Mesendoderm (in vitro differentiated cells): Measurements from ENCODE around the gene SCNM1.
"Not testable (repeated sequence)": the region's sequence is repeated elsewhere in the genome, so short reads cannot be mapped to it uniquely, and the experiment has no call there.

ENCODE experiments used
- DNase-seq: peaks from one replicate; pipeline ENCODE4 v3.0.0; 2013
- H2AK5ac ChIP-seq: 2 replicates; pipeline ENCODE4 v1.6.1; 2013; ENCODE audit warnings: low read length, inconsistent platforms
- H2BK120ac ChIP-seq: 2 replicates; pipeline ENCODE4 v1.6.1; 2013; ENCODE audit warnings: low read depth, mild to moderate bottlenecking, low read length, moderate library complexity, mixed read lengths
- H2BK15ac ChIP-seq: replicated peaks from 2 replicates; pipeline ENCODE4 v1.6.1; 2013; ENCODE audit warnings: low read depth, mild to moderate bottlenecking, moderate library complexity
- H2BK5ac ChIP-seq: 2 replicates; pipeline ENCODE4 v1.6.1; 2013; ENCODE audit warnings: low read length, inconsistent platforms
- H3K18ac ChIP-seq: 2 replicates; pipeline ENCODE4 v1.6.1; 2013; ENCODE audit warnings: mild to moderate bottlenecking, low read length, mixed read lengths
- H3K23ac ChIP-seq: one replicate; pipeline ENCODE4 v1.6.1; 2013; ENCODE audit warnings: low read length
- H3K27ac ChIP-seq: 2 replicates; pipeline ENCODE4 v1.5.1; 2013; ENCODE audit warnings: low read depth, mild to moderate bottlenecking, inconsistent platforms, low read length, moderate library complexity
- H3K27me3 ChIP-seq: 2 replicates; pipeline ENCODE4 v1.6.1; 2013; ENCODE audit warnings: low read length, control low read depth, mild to moderate bottlenecking, inconsistent platforms; ENCODE audit not compliant: insufficient read depth, poor library complexity
- H3K36me3 ChIP-seq: 2 replicates; pipeline ENCODE4 v1.6.1; 2013; ENCODE audit warnings: low read length, inconsistent platforms; ENCODE audit not compliant: control insufficient read depth, insufficient read depth
- H3K4ac ChIP-seq: one replicate; pipeline ENCODE4 v1.6.1; 2013; ENCODE audit warnings: low read depth, mild to moderate bottlenecking, low read length, moderate library complexity
- H3K4me1 ChIP-seq: 2 replicates; pipeline ENCODE4 v1.6.1; 2013; ENCODE audit warnings: low read depth, low read length, inconsistent platforms; ENCODE audit not compliant: control insufficient read depth
- H3K4me2 ChIP-seq: 2 replicates; pipeline ENCODE4 v1.6.1; 2013; ENCODE audit warnings: low read length
- H3K4me3 ChIP-seq: 2 replicates; pipeline ENCODE4 v1.5.1; 2013; ENCODE audit warnings: mild to moderate bottlenecking, low read length
- H3K56ac ChIP-seq: one replicate; pipeline ENCODE4 v1.6.1; 2013; ENCODE audit warnings: low read length
- H3K79me1 ChIP-seq: 2 replicates; pipeline ENCODE4 v1.6.1; 2013; ENCODE audit warnings: low read length, inconsistent platforms
- H3K79me2 ChIP-seq: 2 replicates; pipeline ENCODE4 v1.6.1; 2013; ENCODE audit warnings: mild to moderate bottlenecking, low read length; ENCODE audit not compliant: control insufficient read depth, insufficient read depth
- H3K9ac ChIP-seq: 2 replicates; pipeline ENCODE4 v1.6.1; 2013; ENCODE audit warnings: low read length, inconsistent platforms
- H4K5ac ChIP-seq: one replicate; pipeline ENCODE4 v1.6.1; 2013; ENCODE audit warnings: low read length
- H4K8ac ChIP-seq: one replicate; pipeline ENCODE4 v1.6.1; 2013; ENCODE audit warnings: low read depth, mild to moderate bottlenecking, control low read depth, low read length, moderate library complexity
- WGBS: extraction: QIAGEN DNeasy Blood & Tissue Kit; methylation state at CpG from one replicate; pipeline ENCODE4 v1.1.7; 2013; ENCODE audit warnings: low lambda C conversion rate, missing lambda C conversion rate; ENCODE audit not compliant: insufficient coverage; ENCODE audit errors: extremely low coverage; 5-methylcytosine and 5-hydroxymethylcytosine counted together

SCNM1 gene

DNA sequence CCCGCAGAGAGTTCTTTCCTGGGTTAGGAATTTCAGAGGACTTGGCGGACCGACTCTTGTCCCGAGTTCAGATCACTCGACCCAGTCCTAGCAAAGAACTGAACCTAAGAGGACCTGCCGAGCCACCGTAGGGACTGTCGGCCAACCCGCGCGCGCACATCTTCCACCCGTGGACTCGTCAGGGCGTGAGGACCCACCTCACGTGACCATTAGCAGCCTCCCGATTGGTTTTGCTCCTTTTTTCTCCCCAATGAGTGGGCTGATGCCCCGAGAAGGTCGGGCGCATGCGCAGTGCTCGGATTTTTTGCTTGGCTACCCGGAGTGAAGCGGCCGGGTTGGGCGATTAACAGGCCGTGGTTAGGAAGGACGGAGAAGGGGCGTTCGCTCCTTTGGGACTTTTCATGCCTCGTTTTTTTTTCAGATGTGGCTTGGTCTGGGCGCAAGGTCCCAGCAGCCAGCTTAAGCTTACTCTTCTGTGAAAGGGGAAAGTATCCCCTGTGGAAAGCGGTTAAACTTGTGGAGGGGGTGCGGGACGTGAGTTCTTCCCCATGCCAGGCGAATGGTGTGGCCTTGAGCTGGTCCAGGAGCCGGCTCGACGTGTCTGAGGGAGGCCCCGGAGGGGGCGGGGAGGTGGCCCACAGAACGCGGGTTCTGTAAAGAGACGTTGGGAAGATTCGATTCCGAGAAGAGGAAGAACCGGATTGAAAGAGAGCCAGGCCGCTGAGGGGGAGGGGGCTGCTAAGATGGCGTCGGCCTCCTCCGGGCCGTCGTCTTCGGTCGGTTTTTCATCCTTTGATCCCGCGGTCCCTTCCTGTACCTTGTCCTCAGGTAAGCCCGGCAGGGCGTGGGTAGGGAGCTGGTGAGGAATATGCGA lies 32.5 kb downstream of the SCNM1 start, which contains the start of gene PIP5K1A:
PIP5K1A (plus strand) TSS at position 299 of the 874 bp plus-strand sequence; CDS start at position 744, 445 bp downstream.
- peaks cover 2% of the 10 kb centered on the region for H3K79me1 ChIP-seq
- peak within 1 kb of the TSS; percentile 32 for H3K27ac ChIP-seq
- WGBS, result no CpG with 5 or more reads among the region's 60 CpGs
- no peak within 1 kb of the TSS for H4K5ac ChIP-seq
- H3K4me1 ChIP-seq, result no peaks in the 10 kb centered on the region
- peak within 1 kb of the TSS; percentile 98 for H3K4me3 ChIP-seq
- peak within 1 kb of the TSS; percentile 89 for H3K4ac ChIP-seq
- H4K8ac ChIP-seq, result no peak within 1 kb of the TSS
- H3K4me2 ChIP-seq, result peak within 1 kb of the TSS; percentile 98
- H3K56ac ChIP-seq, result peak within 1 kb of the TSS; percentile 100
- H3K9ac ChIP-seq, result peak within 1 kb of the TSS; percentile 100
- peak; percentile 98 for DNase-seq
- H3K79me2 ChIP-seq, result peaks cover 43% of the 10 kb centered on the region
- no peaks in the 10 kb centered on the region for H3K27me3 ChIP-seq
- H2BK120ac ChIP-seq, result no peak within 1 kb of the TSS
- H2BK15ac ChIP-seq, result no peak within 1 kb of the TSS
- H2BK5ac ChIP-seq, result peak within 1 kb of the TSS; percentile 80
- H2AK5ac ChIP-seq, result peak within 1 kb of the TSS; percentile 79
- H3K23ac ChIP-seq, result peak within 1 kb of the TSS; percentile 99
- peak within 1 kb of the TSS; percentile 63 for H3K18ac ChIP-seq
- H3K36me3 ChIP-seq, result no peaks in the 10 kb centered on the region

DNA sequence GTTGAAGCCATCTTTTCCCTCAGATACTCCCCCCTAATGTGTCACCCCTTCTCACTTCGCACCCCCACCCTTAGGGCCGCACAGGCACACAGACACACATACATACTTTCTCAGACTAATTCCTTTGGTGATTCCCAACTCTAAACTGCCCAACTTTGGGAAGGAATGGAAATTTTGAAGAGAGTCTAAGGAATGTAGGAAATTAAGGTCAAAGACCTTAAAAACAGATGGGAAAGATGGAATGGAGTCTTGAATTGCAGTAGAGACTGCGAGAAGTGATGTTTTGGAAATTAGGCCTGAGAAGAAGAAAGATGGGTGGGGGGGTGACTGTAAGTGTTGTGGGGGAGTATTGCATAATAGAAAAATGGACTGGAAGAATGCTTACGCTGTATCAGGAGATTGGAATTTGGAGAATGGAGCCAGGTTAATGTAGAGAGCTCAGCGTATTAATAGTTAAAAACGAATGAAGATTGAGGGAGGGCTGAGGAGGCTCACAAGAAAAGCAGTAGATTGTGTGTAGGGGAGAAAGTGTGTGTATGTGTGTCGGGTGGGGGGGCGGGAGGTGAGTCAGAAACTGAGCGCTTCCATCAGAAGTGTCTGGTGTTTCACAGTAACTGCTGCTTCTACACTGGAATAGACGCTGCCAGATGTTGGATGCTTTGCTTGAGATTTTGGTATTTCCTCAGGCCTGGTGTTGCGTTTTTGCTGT lies 34.1 kb downstream of the SCNM1 start:
- Histone ChIP-seq H3K36me3 (peaks cover 1% of the 10 kb centered on the region), H3K9ac (peak overlapping the region; percentile 100), H3K18ac (no peak overlapping the region), H4K8ac (no peak overlapping the region), H3K79me1 (peaks cover 2% of the 10 kb centered on the region), H2AK5ac (no peak overlapping the region), H4K5ac (no peak overlapping the region), H3K79me2 (peaks cover 56% of the 10 kb centered on the region), H3K4me2 (peak overlapping the region; percentile 98), H3K4ac (no peak overlapping the region), H3K4me1 (no peaks in the 10 kb centered on the region), H3K4me3 (peak overlapping the region; percentile 98), H2BK5ac (no peak overlapping the region), H2BK120ac (no peak overlapping the region), H3K23ac (peak overlapping the region; percentile 66), H2BK15ac (no peak overlapping the region), H3K27me3 (no peaks in the 10 kb centered on the region), H3K27ac (no peak overlapping the region), H3K56ac (peak overlapping the region; percentile 100)
- peak; percentile 46 for DNase-seq
- WGBS, result no CpG with 5 or more reads among the region's 11 CpGs

DNA sequence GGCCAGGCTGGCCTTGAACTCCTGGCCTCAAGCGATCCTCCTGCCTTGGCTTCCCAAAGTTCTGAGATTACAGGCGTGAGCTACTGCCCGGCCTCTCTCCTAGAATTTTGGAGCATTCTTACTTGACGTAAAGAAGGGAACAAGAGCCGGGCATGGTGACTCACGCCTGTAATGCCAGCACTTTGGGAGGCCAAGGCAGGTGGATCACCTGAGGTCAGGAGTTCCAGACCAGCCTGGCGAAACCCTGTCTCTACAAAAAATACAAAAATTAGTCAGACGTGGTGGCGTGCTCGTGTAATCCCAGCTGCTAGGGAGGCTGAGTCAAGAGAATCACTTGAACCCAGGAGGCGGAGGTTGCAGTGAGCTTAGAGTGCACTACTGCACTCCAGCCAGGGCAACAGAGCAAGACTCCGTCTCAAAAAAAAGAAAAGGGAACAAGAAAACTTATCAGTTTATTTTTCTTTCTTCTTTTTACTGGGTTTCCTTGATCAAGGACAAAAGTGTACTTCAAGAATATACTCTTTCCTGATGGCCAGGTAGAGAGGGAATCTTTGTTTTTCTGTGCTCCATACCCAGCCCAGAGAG lies 39.5 kb downstream of the SCNM1 start:
- H2AK5ac ChIP-seq, H4K8ac ChIP-seq, H3K4ac ChIP-seq, H3K56ac ChIP-seq, H3K4me1 ChIP-seq, H3K36me3 ChIP-seq, H2BK15ac ChIP-seq, H3K23ac ChIP-seq, H2BK5ac ChIP-seq, H3K4me3 ChIP-seq, H3K79me1 ChIP-seq, H3K4me2 ChIP-seq, DNase-seq, H3K27ac ChIP-seq, H2BK120ac ChIP-seq, H3K9ac ChIP-seq, H3K27me3 ChIP-seq, H3K18ac ChIP-seq, H4K5ac ChIP-seq: not testable (repeated sequence)
- WGBS, result no CpG with 5 or more reads among the region's 12 CpGs
- peaks cover 57% of the 10 kb centered on the region for H3K79me2 ChIP-seq

DNA sequence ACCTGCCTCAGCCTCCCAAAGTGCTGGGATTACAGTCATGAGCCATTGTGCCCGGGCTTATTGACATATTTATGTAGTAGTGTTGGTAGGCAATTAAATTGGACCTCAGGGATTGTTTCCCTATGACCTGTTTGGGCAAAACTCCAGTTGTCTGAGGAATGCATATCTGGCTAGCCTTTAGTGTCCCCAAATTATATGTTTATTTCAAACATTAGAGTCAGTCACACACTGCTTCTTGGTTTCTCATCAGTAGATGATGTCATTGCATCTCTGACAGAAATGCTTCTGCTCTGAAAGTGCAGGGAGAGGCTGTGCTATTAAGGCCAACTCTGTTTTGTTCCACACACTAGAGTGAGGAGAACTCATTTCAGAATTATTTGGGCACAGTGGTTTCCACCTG lies 44.9 kb downstream of the SCNM1 start:
- no CpG with 5 or more reads among the region's 1 CpG for WGBS
- H2BK5ac ChIP-seq, result no peak overlapping the region
- H3K27me3 ChIP-seq, result no peaks in the 10 kb centered on the region

DNA sequence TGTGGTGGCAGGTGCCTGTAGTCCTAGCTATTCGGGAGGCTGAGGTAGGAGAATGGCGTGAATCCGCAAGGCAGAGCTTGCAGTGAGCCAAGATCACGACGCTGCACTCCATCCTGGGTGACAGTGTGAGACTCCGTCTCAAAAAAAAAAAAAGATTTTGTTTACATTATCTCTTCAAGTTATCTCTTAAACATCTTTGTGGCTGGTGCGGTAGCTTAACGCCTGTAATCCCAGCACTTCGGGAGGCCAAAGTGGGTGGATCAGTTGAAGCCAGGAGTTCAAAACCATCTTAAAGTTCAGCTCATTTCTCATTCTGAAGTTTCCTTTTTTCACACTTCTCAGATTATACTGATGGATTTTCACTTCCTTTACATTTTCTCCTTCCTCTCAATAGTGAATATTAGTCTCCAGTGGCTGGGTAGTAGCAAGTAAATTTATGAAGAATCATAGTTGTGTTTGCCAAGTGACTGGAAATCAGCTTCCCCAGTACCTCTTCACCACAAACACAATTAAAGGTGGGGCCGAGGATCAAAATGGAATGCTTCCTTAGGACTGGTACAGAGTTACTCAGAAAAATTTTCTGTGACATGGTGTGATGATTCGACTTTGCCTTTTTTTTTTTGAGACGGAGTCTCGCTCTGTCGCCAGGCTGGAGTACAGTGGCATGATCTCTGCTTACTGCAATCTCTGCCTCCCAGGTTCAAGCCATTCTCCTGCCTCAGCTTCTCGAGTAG lies 46.2 kb downstream of the SCNM1 start:
- Histone ChIP-seq H3K4me1 (no peaks in the 10 kb centered on the region), H2BK15ac (no peak overlapping the region), H3K4ac (no peak overlapping the region), H3K18ac (no peak overlapping the region), H3K27me3 (no peaks in the 10 kb centered on the region), H3K79me2 (peaks cover 42% of the 10 kb centered on the region), H3K36me3 (no peaks in the 10 kb centered on the region), H4K5ac (no peak overlapping the region), H3K4me3 (no peak overlapping the region), H3K79me1 (peaks cover 1% of the 10 kb centered on the region), H3K9ac (no peak overlapping the region), H3K4me2 (no peak overlapping the region), H2AK5ac (no peak overlapping the region), H2BK5ac (no peak overlapping the region), H3K56ac (no peak overlapping the region), H3K27ac (no peak overlapping the region), H4K8ac (no peak overlapping the region), H3K23ac (no peak overlapping the region), H2BK120ac (no peak overlapping the region)
- DNase-seq, result no peak
- WGBS, result no CpG with 5 or more reads among the region's 15 CpGs

More for the DNA sequence above, 44.9 kb downstream of the SCNM1 start:
- Histone ChIP-seq H3K56ac (no peak overlapping the region), H3K18ac (no peak overlapping the region), H2BK15ac (no peak overlapping the region), H3K4me3 (no peak overlapping the region), H3K4me2 (no peak overlapping the region), H3K36me3 (no peaks in the 10 kb centered on the region), H3K23ac (no peak overlapping the region), H2BK120ac (no peak overlapping the region), H3K27ac (no peak overlapping the region), H3K4ac (no peak overlapping the region), H3K79me1 (peaks cover 1% of the 10 kb centered on the region), H4K5ac (no peak overlapping the region), H2AK5ac (no peak overlapping the region), H4K8ac (no peak overlapping the region), H3K9ac (no peak overlapping the region), H3K4me1 (no peaks in the 10 kb centered on the region), H3K79me2 (peaks cover 39% of the 10 kb centered on the region)
- DNase-seq, result no peak
